Liver (tissue), 9 donors: ENCODE measurements around the gene PAIP2B. TPM values are rescaled to one million over a fixed set of nuclear protein-coding genes. Genes with fewer than 3 reads are reported as not detected.

Source experiments
- DNase-seq: peaks from one replicate; pipeline ENCODE4 v3.0.0-alpha.2; 2017; ENCODE audit warnings: low spot score
- H3K27ac ChIP-seq, 2 donors: one replicate each; pipeline ENCODE4 v1.7.0; 2013; ENCODE audit warnings: inconsistent platforms in 2 of 2, low read length in 2 of 2, control low read depth in 1 of 2, low read depth in 1 of 2, mild to moderate bottlenecking in 1 of 2
- H3K27me3 ChIP-seq, 4 donors: one replicate each; pipeline versions ENCODE4 v1.6.1 to v1.7.0; 2013; ENCODE audit warnings: low read length in 3 of 4, inconsistent platforms in 1 of 4, mild to moderate bottlenecking in 1 of 4, moderate library complexity in 1 of 4; ENCODE audit not compliant: control insufficient read depth in 4 of 4, insufficient read depth in 4 of 4
- H3K36me3 ChIP-seq, 4 donors: one replicate each; pipeline versions ENCODE4 v1.6.1 to v1.7.0; 2013; ENCODE audit warnings: low read length in 3 of 4, mild to moderate bottlenecking in 3 of 4, low read depth in 1 of 4, moderate library complexity in 1 of 4; ENCODE audit not compliant: control insufficient read depth in 4 of 4, insufficient read depth in 3 of 4
- H3K4me1 ChIP-seq, 4 donors: one replicate each; pipeline versions ENCODE4 v1.6.1 to v1.7.0; 2013; ENCODE audit warnings: low read length in 3 of 4, mild to moderate bottlenecking in 3 of 4, moderate library complexity in 1 of 4; ENCODE audit not compliant: control insufficient read depth in 4 of 4, insufficient read depth in 4 of 4
- H3K4me3 ChIP-seq, 3 donors: one replicate each; pipeline versions ENCODE4 v1.6.1 to v1.7.0; 2013; ENCODE audit warnings: low read length in 3 of 3, control low read depth in 1 of 3, low read depth in 1 of 3, mild to moderate bottlenecking in 1 of 3
- H3K9ac ChIP-seq, 2 donors: one replicate each; pipeline ENCODE4 v1.7.0; 2013; ENCODE audit warnings: low read length in 2 of 2, mild to moderate bottlenecking in 2 of 2, moderate library complexity in 2 of 2, control low read depth in 1 of 2, low read depth in 1 of 2
- H3K9me3 ChIP-seq, 4 donors: one replicate each; pipeline versions ENCODE4 v1.6.1 to v1.7.0; 2013; ENCODE audit warnings: low read length in 3 of 4; ENCODE audit not compliant: control insufficient read depth in 4 of 4
- EGR1 ChIP-seq, 2 donors: IDR thresholded peaks; 2 replicates each; pipeline ENCODE4 v1.6.1; 2016 to 2018; ENCODE audit warnings: antibody characterized with exemption in 2 of 2, low read depth in 2 of 2
- FOXA1 ChIP-seq: IDR thresholded peaks from 2 replicates; pipeline ENCODE4 v1.6.1; 2016; ENCODE audit warnings: antibody characterized with exemption
- FOXA2 ChIP-seq: IDR thresholded peaks from 2 replicates; pipeline ENCODE4 v1.6.1; 2016; ENCODE audit warnings: antibody characterized with exemption
- GABPA ChIP-seq, 2 donors: IDR thresholded peaks in 1 of 2; conservative IDR thresholded peaks in 1 of 2; 2 replicates each; pipeline ENCODE4 v1.6.1; 2016; ENCODE audit warnings: antibody characterized with exemption in 2 of 2, mild to moderate bottlenecking in 1 of 2, moderate library complexity in 1 of 2
- HNF4A ChIP-seq, 2 donors: conservative IDR thresholded peaks; 2 replicates each; pipeline ENCODE4 v1.6.1; 2016; ENCODE audit warnings: antibody characterized with exemption in 2 of 2, mild to moderate bottlenecking in 2 of 2
- HNF4G ChIP-seq: IDR thresholded peaks from 2 replicates; pipeline ENCODE4 v1.6.1; 2016; ENCODE audit warnings: antibody characterized with exemption
- JUND ChIP-seq, 2 donors: IDR thresholded peaks; 2 replicates each; pipeline ENCODE4 v1.6.1; 2016; ENCODE audit warnings: antibody characterized with exemption in 2 of 2
- NR2F2 ChIP-seq: IDR thresholded peaks from 2 replicates; pipeline ENCODE4 v1.6.1; 2016; ENCODE audit warnings: antibody characterized with exemption
- RAD21 ChIP-seq, 2 donors: IDR thresholded peaks; 2 replicates each; pipeline ENCODE4 v1.6.1; 2016; ENCODE audit warnings: antibody characterized with exemption in 2 of 2, mild to moderate bottlenecking in 2 of 2
- REST ChIP-seq: IDR thresholded peaks from 2 replicates; pipeline ENCODE4 v1.6.1; 2016; ENCODE audit warnings: antibody characterized with exemption, mild to moderate bottlenecking
- RXRA ChIP-seq, 2 donors: IDR thresholded peaks; 2 replicates each; pipeline ENCODE4 v1.6.1; 2017 to 2018; ENCODE audit warnings: antibody characterized with exemption in 2 of 2, mild to moderate bottlenecking in 1 of 2
- SP1 ChIP-seq: IDR thresholded peaks from 2 replicates; pipeline ENCODE4 v1.6.1; 2018; ENCODE audit warnings: antibody characterized with exemption, mild to moderate bottlenecking
- TAF1 ChIP-seq: conservative IDR thresholded peaks from 2 replicates; pipeline ENCODE4 v1.6.1; 2016; ENCODE audit warnings: antibody characterized with exemption, mild to moderate bottlenecking
- YY1 ChIP-seq: IDR thresholded peaks from 2 replicates; pipeline ENCODE4 v1.6.1; 2016; ENCODE audit warnings: antibody characterized with exemption, mild to moderate bottlenecking
- ZBTB33 ChIP-seq: IDR thresholded peaks from 2 replicates; pipeline ENCODE4 v1.6.1; 2016; ENCODE audit warnings: antibody characterized with exemption
- WGBS: extraction: QIAGEN DNeasy Blood & Tissue Kit; methylation state at CpG from one replicate; pipeline ENCODE4 v1.1.7; 2013; 5-methylcytosine and 5-hydroxymethylcytosine counted together
- polyA plus RNA-seq, 2 donors: library from polyadenylated mRNA; stranded (reverse) in 1 of 2; unstranded in 1 of 2; fragments of 200-250 nt in 1 of 2; fragments of >200 nt in 1 of 2; fragmentation: Nextera tagmentation in 1 of 2; extraction: Ambion mirVana in 1 of 2; gene quantifications; one replicate each; pipeline versions ENCODE4 v1.2.1 to v1.2.3, GENCODE V29; 2013 to 2015
- total RNA-seq, 2 donors: library from RNA; depleted of rRNA; stranded (reverse); fragments of >200 nt; gene quantifications; one replicate each; pipeline ENCODE4 v1.2.3, GENCODE V29; 2014
- TF ChIP-seq, protein P1 (sequence below): fragments of 150-350 bp; IDR thresholded peaks from 2 replicates; pipeline ENCODE4 v1.5.1; 2017; ENCODE audit warnings: improper control_type of control experiment, low read depth, low read length; ENCODE audit not compliant: missing input control
- TF ChIP-seq, protein P2 (sequence below): IDR thresholded peaks from 2 replicates; pipeline ENCODE4 v1.6.1; 2016; ENCODE audit warnings: antibody characterized with exemption
- TF ChIP-seq, protein P3 (sequence below): IDR thresholded peaks from 2 replicates; pipeline ENCODE4 v1.6.1; 2016; ENCODE audit warnings: antibody characterized with exemption
- donor health status: healthy.
- donor health status: healthy.
- donor health status: healthy.
- donor health status: healthy.
- donor health status: healthy.

Gene PAIP2B
- 10 to 100 TPM; 10.9 to 28.6 TPM for total RNA-seq
- polyA plus RNA-seq: 10 to 100 TPM in 1 of 2 donors, 1 to 10 TPM in 1; 4.8 to 10.2 TPM

DNA sequence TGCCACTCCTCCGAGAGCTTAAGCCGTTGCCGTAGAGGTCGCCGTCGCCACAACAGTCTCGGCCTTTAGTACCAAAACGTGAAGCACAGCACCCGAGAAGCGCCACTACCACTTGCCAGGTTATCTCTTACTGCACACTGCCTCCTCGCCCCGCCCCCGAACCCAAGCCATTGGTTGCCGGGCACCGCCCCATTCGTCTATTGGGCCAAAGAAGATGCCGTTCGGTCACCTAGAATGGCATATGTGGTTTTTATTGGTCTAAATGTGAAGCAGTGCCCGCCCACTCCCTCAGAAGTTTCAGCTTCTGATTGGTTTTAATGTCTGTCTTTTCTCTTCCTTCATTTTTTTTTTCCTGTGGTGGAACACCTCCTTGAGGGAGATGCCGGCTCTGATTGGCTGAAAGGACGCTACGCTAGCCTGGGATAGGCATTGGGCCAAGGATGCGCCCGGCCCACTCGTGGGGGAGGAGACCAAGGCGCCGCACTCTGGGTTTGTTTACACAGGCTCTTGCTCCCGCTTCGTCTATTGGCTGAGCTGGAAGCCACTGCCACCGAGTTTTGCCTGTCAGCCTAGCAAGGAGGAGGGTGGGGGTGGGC, at the start of gene PAIP2B:
TSS of gene PAIP2B (minus strand) at position 139 of the 596 bp plus-strand sequence. CDS start 24,514 bp downstream, outside the sequence.
- peak; percentile 98 for DNase-seq
- peaks cover 0 to 27% (median 16%) of the 10 kb centered on the region in 4 donors for H3K4me1 ChIP-seq
- H3K27ac ChIP-seq: peak within 1 kb of the TSS; percentile 45 to 60
- no peaks in the 10 kb centered on the region for H3K27me3 ChIP-seq
- no peaks in the 10 kb centered on the region for H3K9me3 ChIP-seq
- H3K36me3 ChIP-seq: no peaks in the 10 kb centered on the region
- H3K4me3 ChIP-seq: peak within 1 kb of the TSS; percentile 78 to 86 (median 79)
- TF ChIP-seq GABPA (IDR thresholded peaks at IDR 0.05 in 1 of 2, conservative IDR thresholded peaks at IDR 0.05 in 1 of 2): peak in 1 of 2 donors; percentile 54
- peak in 1 of 2 donors; percentile 39 for TF ChIP-seq HNF4A (conservative IDR thresholded peaks at IDR 0.05)
- TF ChIP-seq FOXA2: peak; percentile 91
- TF ChIP-seq, protein P1, sequence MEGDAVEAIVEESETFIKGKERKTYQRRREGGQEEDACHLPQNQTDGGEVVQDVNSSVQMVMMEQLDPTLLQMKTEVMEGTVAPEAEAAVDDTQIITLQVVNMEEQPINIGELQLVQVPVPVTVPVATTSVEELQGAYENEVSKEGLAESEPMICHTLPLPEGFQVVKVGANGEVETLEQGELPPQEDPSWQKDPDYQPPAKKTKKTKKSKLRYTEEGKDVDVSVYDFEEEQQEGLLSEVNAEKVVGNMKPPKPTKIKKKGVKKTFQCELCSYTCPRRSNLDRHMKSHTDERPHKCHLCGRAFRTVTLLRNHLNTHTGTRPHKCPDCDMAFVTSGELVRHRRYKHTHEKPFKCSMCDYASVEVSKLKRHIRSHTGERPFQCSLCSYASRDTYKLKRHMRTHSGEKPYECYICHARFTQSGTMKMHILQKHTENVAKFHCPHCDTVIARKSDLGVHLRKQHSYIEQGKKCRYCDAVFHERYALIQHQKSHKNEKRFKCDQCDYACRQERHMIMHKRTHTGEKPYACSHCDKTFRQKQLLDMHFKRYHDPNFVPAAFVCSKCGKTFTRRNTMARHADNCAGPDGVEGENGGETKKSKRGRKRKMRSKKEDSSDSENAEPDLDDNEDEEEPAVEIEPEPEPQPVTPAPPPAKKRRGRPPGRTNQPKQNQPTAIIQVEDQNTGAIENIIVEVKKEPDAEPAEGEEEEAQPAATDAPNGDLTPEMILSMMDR: no peak
- peak in 1 of 2 donors; percentile 69 for TF ChIP-seq EGR1 (IDR thresholded peaks at IDR 0.05; ENCODE audit: low read depth in 2 of 2)
- peak; percentile 60 to 84 for TF ChIP-seq JUND (IDR thresholded peaks at IDR 0.05)
- no peak for TF ChIP-seq HNF4G
- peak; percentile 85 for TF ChIP-seq TAF1
- TF ChIP-seq ZBTB33: peak; percentile 27
- TF ChIP-seq FOXA1: peak; percentile 83
- peak; percentile 27 to 31 for TF ChIP-seq RAD21 (IDR thresholded peaks at IDR 0.05)
- peak; percentile 50 to 67 for TF ChIP-seq RXRA (IDR thresholded peaks at IDR 0.05)
- TF ChIP-seq SP1: peak; percentile 97
- TF ChIP-seq, protein P2, sequence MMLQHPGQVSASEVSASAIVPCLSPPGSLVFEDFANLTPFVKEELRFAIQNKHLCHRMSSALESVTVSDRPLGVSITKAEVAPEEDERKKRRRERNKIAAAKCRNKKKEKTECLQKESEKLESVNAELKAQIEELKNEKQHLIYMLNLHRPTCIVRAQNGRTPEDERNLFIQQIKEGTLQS: peak; percentile 39
- no peak for TF ChIP-seq NR2F2
- TF ChIP-seq, protein P3, sequence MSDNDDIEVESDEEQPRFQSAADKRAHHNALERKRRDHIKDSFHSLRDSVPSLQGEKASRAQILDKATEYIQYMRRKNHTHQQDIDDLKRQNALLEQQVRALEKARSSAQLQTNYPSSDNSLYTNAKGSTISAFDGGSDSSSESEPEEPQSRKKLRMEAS: peak; percentile 51
- peak; percentile 90 for TF ChIP-seq REST
- TF ChIP-seq YY1: peak; percentile 92
- H3K9ac ChIP-seq: peak within 1 kb of the TSS; percentile 52 to 77
- under 1% methylated on average over 30 of the region's 30 CpGs for WGBS
